Cardiac fibroblast (primary cell): Measurements from ENCODE around the gene PIP4K2A.

Source experiments
- DNase-seq, 2 donors: peaks; one replicate each; pipeline versions ENCODE4 v3.0.0 to v3.0.0-alpha.2; 2010; ENCODE audit warnings: low read depth in 2 of 2
- H3K4me3 ChIP-seq, 2 donors: replicated peaks in 1 of 2; 1 replicate in 1 of 2; 2 replicates in 1 of 2; pipeline ENCODE4 v1.5.1; 2011; ENCODE audit warnings: low read depth in 2 of 2, low read length in 2 of 2, mild to moderate bottlenecking in 2 of 2, moderate library complexity in 1 of 2
- CTCF ChIP-seq: IDR thresholded peaks from one replicate; pipeline ENCODE4 v1.5.1; 2011; ENCODE audit warnings: low read depth, mild to moderate bottlenecking, low read length, inconsistent platforms

PIP4K2A gene

GRCh38 chr10:22581461-22581860 is 132.9 kb downstream of the PIP4K2A start:
- TF ChIP-seq CTCF, result no peak
- no peak overlapping the region for H3K4me3 ChIP-seq
- no peak for DNase-seq

GRCh38 chr10:22580711-22581110 is 133.7 kb downstream of the PIP4K2A start:
- no peak for TF ChIP-seq CTCF
- no peak overlapping the region for H3K4me3 ChIP-seq
- DNase-seq, result no peak

GRCh38 chr10:22579826-22580225 is 134.6 kb downstream of the PIP4K2A start:
- DNase-seq, result no peak
- no peak overlapping the region for H3K4me3 ChIP-seq
- TF ChIP-seq CTCF, result no peak

GRCh38 chr10:22573820-22574569 is 140.4 kb downstream of the PIP4K2A start:
- peak; percentile 53 to 63 for DNase-seq
- H3K4me3 ChIP-seq, result no peak overlapping the region
- TF ChIP-seq CTCF, result peak; percentile 62

- no peak overlapping the region for H3K4me3 ChIP-seq
- DNase-seq, result no peak
- TF ChIP-seq CTCF, result no peak
Observed at GRCh38 chr10:22570733-22571430, 143.5 kb downstream of the PIP4K2A start.

GRCh38 chr10:22570234-22570633 is 144.1 kb downstream of the PIP4K2A start:
- TF ChIP-seq CTCF, result no peak
- DNase-seq, result no peak
- H3K4me3 ChIP-seq, result no peak overlapping the region
